Skeletal muscle satellite cell (primary cell): ENCODE data around the gene TRPM2.

Source experiments
- H3K27me3 ChIP-seq: 2 replicates; pipeline ENCODE4 v1.7.0; 2013; ENCODE audit warnings: low read length; ENCODE audit not compliant: control insufficient read depth, insufficient read depth
- H3K36me3 ChIP-seq: 2 replicates; pipeline ENCODE4 v1.7.0; 2013; ENCODE audit warnings: mild to moderate bottlenecking, control low read depth, low read length; ENCODE audit not compliant: insufficient read depth
- H3K4me1 ChIP-seq: 2 replicates; pipeline ENCODE4 v1.7.0; 2013; ENCODE audit warnings: low read length; ENCODE audit not compliant: control insufficient read depth, insufficient read depth
- H3K4me2 ChIP-seq: 2 replicates; pipeline ENCODE4 v1.7.0; 2013; ENCODE audit warnings: mild to moderate bottlenecking, low read length
- H3K4me3 ChIP-seq: 2 replicates; pipeline ENCODE4 v1.7.0; 2013; ENCODE audit warnings: low read length
- H3K9ac ChIP-seq: 2 replicates; pipeline ENCODE4 v1.7.0; 2013; ENCODE audit warnings: mild to moderate bottlenecking, low read depth, low read length, moderate library complexity
- H3K9me3 ChIP-seq: replicated peaks from 2 replicates; pipeline ENCODE4 v1.7.0; 2013; ENCODE audit warnings: mild to moderate bottlenecking, control low read depth, low read length

The TRPM2 gene

DNA sequence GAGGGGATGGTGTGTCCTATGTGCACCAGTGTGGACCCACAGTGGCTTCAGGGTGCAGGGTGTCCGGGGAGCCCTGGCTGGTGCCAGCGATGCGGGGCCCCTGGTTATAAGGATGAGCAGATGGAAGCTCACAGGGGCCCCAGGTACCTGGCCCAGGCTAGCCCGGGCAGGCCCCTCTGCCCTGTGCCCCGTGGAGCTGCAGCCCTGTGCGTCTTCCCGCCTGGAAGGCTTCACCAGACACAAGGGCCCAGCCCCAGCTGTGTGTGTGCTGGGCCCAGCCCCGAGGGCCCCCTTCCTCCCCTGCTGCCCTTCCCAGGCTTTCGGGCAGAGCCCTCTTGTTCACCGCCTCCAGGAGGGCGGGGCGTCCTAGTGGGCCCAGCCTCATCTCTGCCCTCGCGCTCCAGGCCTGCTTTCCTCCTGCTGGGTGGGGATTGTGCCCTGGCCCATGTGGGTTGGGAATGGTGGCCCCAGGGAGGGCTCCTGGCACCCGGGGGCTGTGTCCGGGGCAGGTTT lies 37.7 kb upstream of the TRPM2 start:
- H3K27me3 ChIP-seq: no peaks in the 10 kb centered on the region
- no peak overlapping the region for H3K9ac ChIP-seq
- H3K9me3 ChIP-seq: no peaks in the 10 kb centered on the region
- no peaks in the 10 kb centered on the region for H3K4me1 ChIP-seq
- H3K4me3 ChIP-seq: no peak overlapping the region
- peaks cover 50% of the 10 kb centered on the region for H3K36me3 ChIP-seq
- no peak overlapping the region for H3K4me2 ChIP-seq

DNA sequence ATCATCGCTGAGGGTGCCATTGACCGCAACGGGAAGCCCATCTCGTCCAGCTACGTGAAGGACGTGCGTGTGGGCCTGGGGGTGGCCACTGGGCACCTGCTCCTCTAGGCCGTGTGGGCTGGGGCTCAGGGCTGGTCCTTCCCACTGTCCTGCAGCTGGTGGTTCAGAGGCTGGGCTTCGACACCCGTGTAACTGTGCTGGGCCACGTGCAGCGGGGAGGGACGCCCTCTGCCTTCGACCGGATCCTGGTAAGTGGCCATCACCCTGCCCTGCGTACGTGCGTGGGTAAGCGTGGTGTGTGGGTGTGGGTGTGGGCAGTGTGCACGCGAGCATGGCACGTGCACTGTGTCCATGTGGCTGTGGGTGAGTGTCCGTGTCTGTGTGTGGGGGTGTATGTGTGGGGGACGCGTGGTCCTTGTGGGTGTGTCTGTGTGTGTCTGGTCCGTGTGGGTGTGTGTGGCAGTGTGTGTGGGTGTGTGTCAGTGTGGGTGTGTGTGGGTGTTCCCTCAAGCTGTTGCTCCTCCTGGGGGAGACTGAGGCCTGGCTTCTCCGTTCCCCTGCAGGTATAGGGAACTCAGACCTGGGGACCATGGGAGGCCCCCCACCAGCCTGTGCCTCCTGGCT lies 37.0 kb upstream of the TRPM2 start:
- no peaks in the 10 kb centered on the region for H3K4me1 ChIP-seq
- peaks cover 44% of the 10 kb centered on the region for H3K36me3 ChIP-seq
- H3K4me3 ChIP-seq: no peak overlapping the region
- no peaks in the 10 kb centered on the region for H3K9me3 ChIP-seq
- H3K4me2 ChIP-seq: no peak overlapping the region
- no peaks in the 10 kb centered on the region for H3K27me3 ChIP-seq
- H3K9ac ChIP-seq: no peak overlapping the region

GRCh38 chr21:44317241-44317782 lies 36.1 kb upstream of the TRPM2 start:
- peaks cover 39% of the 10 kb centered on the region for H3K36me3 ChIP-seq
- no peaks in the 10 kb centered on the region for H3K4me1 ChIP-seq
- no peaks in the 10 kb centered on the region for H3K9me3 ChIP-seq
- H3K4me2 ChIP-seq: no peak overlapping the region
- no peak overlapping the region for H3K9ac ChIP-seq
- no peaks in the 10 kb centered on the region for H3K27me3 ChIP-seq
- H3K4me3 ChIP-seq: no peak overlapping the region

DNA sequence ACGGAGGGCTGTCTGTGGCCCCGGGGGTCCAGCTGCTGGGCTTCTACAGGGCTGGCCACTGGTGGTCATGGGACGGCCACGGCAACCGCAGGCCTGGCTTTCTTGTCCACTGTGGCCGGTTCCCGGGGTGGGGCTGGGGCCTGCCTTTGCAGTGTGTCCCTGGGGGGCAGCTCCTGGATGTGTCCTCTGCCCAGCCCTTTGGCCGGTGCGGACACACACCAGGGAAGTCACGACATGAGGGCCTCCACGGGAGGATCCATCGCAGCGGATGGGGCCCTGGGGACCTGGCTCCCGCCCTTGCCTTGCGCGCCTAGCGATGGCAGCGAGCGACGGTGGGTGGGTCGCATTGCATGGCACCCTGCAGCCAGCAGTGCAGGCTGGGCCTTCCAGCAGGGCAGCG lies 35.5 kb upstream of the TRPM2 start:
- Histone ChIP-seq H3K36me3 (peaks cover 44% of the 10 kb centered on the region), H3K4me1 (no peaks in the 10 kb centered on the region), H3K4me3 (no peak overlapping the region), H3K27me3 (no peaks in the 10 kb centered on the region), H3K9me3 (no peaks in the 10 kb centered on the region), H3K4me2 (no peak overlapping the region), H3K9ac (no peak overlapping the region)

DNA sequence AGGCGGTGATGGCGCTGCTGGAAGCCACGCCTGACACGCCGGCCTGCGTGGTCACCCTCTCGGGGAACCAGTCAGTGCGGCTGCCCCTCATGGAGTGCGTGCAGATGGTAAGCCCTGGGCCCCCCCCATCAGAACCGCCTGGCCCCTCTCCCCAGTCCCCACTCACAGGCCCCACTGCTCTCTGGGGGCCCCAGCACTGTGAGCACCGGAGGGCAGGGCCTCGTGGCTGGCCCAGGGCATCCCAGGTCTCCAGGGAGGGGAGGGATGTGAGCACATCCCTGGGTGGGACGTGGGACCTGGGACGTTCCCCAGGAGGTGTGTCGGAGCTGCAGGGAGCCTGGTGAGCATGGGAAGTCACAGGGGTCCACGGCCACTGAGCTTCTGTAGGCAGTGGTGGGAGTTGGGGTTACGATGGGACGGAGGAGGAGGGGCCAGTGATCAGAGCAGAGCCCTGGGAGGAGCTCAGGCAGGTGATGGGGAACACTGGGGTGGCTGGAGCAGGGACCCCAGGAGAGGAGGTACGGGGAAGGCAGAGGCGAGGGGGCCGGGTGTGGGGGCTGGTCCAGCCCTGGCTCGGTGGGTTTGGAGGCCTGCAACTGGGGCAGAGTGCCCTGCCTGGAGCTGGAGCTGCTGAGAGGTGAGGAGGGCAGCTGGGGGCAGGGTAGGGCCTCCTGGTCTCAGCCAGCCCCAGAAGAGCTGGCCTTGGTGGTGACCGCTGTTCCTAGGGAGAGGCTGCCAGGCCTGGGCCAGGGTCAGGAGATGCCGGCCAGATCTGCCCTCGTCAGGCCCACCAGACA lies 34.7 kb upstream of the TRPM2 start:
- no peaks in the 10 kb centered on the region for H3K27me3 ChIP-seq
- H3K4me1 ChIP-seq: no peaks in the 10 kb centered on the region
- H3K36me3 ChIP-seq: peaks cover 37% of the 10 kb centered on the region
- H3K9ac ChIP-seq: no peak overlapping the region
- no peak overlapping the region for H3K4me2 ChIP-seq
- no peaks in the 10 kb centered on the region for H3K9me3 ChIP-seq
- no peak overlapping the region for H3K4me3 ChIP-seq

GRCh38 chr21:44319407-44320065 lies 33.9 kb upstream of the TRPM2 start:
- no peaks in the 10 kb centered on the region for H3K27me3 ChIP-seq
- no peak overlapping the region for H3K4me2 ChIP-seq
- H3K9ac ChIP-seq: no peak overlapping the region
- H3K4me3 ChIP-seq: no peak overlapping the region
- H3K9me3 ChIP-seq: no peaks in the 10 kb centered on the region
- no peaks in the 10 kb centered on the region for H3K4me1 ChIP-seq
- H3K36me3 ChIP-seq: peaks cover 38% of the 10 kb centered on the region

- Histone ChIP-seq H3K9me3 (no peaks in the 10 kb centered on the region), H3K4me2 (no peak overlapping the region), H3K4me1 (no peaks in the 10 kb centered on the region), H3K4me3 (no peak overlapping the region), H3K36me3 (peaks cover 38% of the 10 kb centered on the region), H3K9ac (no peak overlapping the region), H3K27me3 (no peaks in the 10 kb centered on the region)
Measured at GRCh38 chr21:44320847-44321246, 32.6 kb upstream of the TRPM2 start.

GRCh38 chr21:44321846-44322450 lies 31.5 kb upstream of the TRPM2 start:
- Histone ChIP-seq H3K4me3 (no peak overlapping the region), H3K9ac (no peak overlapping the region), H3K4me1 (no peaks in the 10 kb centered on the region), H3K36me3 (peaks cover 34% of the 10 kb centered on the region), H3K27me3 (no peaks in the 10 kb centered on the region), H3K9me3 (no peaks in the 10 kb centered on the region), H3K4me2 (no peak overlapping the region)

GRCh38 chr21:44322621-44323325 lies 30.6 kb upstream of the TRPM2 start:
- H3K27me3 ChIP-seq: no peaks in the 10 kb centered on the region
- H3K9ac ChIP-seq: no peak overlapping the region

GRCh38 chr21:44323591-44323990 lies 29.8 kb upstream of the TRPM2 start:
- Histone ChIP-seq H3K36me3 (peaks cover 34% of the 10 kb centered on the region), H3K9me3 (no peaks in the 10 kb centered on the region), H3K4me1 (no peaks in the 10 kb centered on the region), H3K9ac (no peak overlapping the region), H3K4me3 (no peak overlapping the region), H3K4me2 (no peak overlapping the region), H3K27me3 (no peaks in the 10 kb centered on the region)

More at GRCh38 chr21:44322621-44323325, 30.6 kb upstream of the TRPM2 start:
- Histone ChIP-seq H3K9me3 (no peaks in the 10 kb centered on the region), H3K36me3 (peaks cover 39% of the 10 kb centered on the region), H3K4me2 (no peak overlapping the region), H3K4me3 (no peak overlapping the region), H3K4me1 (no peaks in the 10 kb centered on the region)
